GM18507 (cell line): ENCODE results near the gene XRRA1.
"Not testable (repeated sequence)": the region's sequence is repeated elsewhere in the genome, so short reads cannot be mapped to it uniquely, and the experiment has no call there.

ENCODE experiments used
- DNase-seq: peaks from one replicate; pipeline ENCODE4 v3.0.0; 2011; ENCODE audit warnings: low read depth; ENCODE audit not compliant: insufficient read length; ENCODE audit errors: extremely low spot score
- FAIRE-seq: peaks from 2 replicates; lab custom pipeline; 2011; peaks lifted over from hg19 to GRCh38; lab: Jason Lieb, UNC

The XRRA1 gene

GRCh38 chr11:74844072-74844471 is 104.8 kb downstream of the XRRA1 start:
- no peak for FAIRE-seq
- no peak for DNase-seq

- FAIRE-seq: no peak
- no peak for DNase-seq
These were observed 105.9 kb downstream of the XRRA1 start for GRCh38 chr11:74842967-74843366.

GRCh38 chr11:74840486-74840885 is 108.4 kb downstream of the XRRA1 start:
- FAIRE-seq: no peak
- DNase-seq: no peak

- no peak for DNase-seq
- no peak for FAIRE-seq
These were observed 108.9 kb downstream of the XRRA1 start for GRCh38 chr11:74839971-74840370.

GRCh38 chr11:74839446-74839845 is 109.4 kb downstream of the XRRA1 start:
- no peak for FAIRE-seq
- DNase-seq: no peak

- DNase-seq: no peak
- no peak for FAIRE-seq
These were observed 110.7 kb downstream of the XRRA1 start for GRCh38 chr11:74838188-74838587.

- no peak for DNase-seq
- no peak for FAIRE-seq
These were observed 111.7 kb downstream of the XRRA1 start for GRCh38 chr11:74837191-74837590.

- no peak for DNase-seq
- no peak for FAIRE-seq
These were observed 122.0 kb downstream of the XRRA1 start for GRCh38 chr11:74826901-74827300.

- not testable (repeated sequence) for FAIRE-seq, DNase-seq
These were observed 123.3 kb downstream of the XRRA1 start for GRCh38 chr11:74825596-74825995.

- no peak for FAIRE-seq
- no peak for DNase-seq
These were observed 124.5 kb downstream of the XRRA1 start for GRCh38 chr11:74824285-74824982.

- DNase-seq (no peak), FAIRE-seq (no peak)
These were observed 126.7 kb downstream of the XRRA1 start for GRCh38 chr11:74822170-74822569.

- DNase-seq (no peak), FAIRE-seq (no peak)
These were observed 128.1 kb downstream of the XRRA1 start for GRCh38 chr11:74820763-74821162.

- FAIRE-seq: no peak
- DNase-seq: no peak
These were observed 129.5 kb downstream of the XRRA1 start for GRCh38 chr11:74819400-74819799.

GRCh38 chr11:74818283-74818946 is 130.5 kb downstream of the XRRA1 start:
- no peak for DNase-seq
- no peak for FAIRE-seq

GRCh38 chr11:74816664-74817063 is 132.2 kb downstream of the XRRA1 start:
- FAIRE-seq (no peak), DNase-seq (no peak)

GRCh38 chr11:74815966-74816365 is 132.9 kb downstream of the XRRA1 start:
- FAIRE-seq (no peak), DNase-seq (no peak)

GRCh38 chr11:74809801-74810200 is 139.1 kb downstream of the XRRA1 start:
- DNase-seq (no peak), FAIRE-seq (no peak)

GRCh38 chr11:74806267-74806666 is 142.6 kb downstream of the XRRA1 start:
- DNase-seq: no peak
- FAIRE-seq: no peak

- no peak for FAIRE-seq
- no peak for DNase-seq
These were observed 157.4 kb downstream of the XRRA1 start for GRCh38 chr11:74791333-74792100.
